Activated naive CD4-positive, alpha-beta T cell treated with anti-CD3 and anti-CD28 coated beads, Interleukin-2, amount 50 U/mL, for 24 hours (primary cell): Measurements from ENCODE around the gene PRDM2.
"Not testable (repeated sequence)": the region's sequence is repeated elsewhere in the genome, so short reads cannot be mapped to it uniquely, and the experiment has no call there.

Experiments
- H3K27ac Mint-ChIP-seq: one replicate; pipeline ENCODE4 v1.8.0; 2021; ENCODE audit warnings: mild to moderate bottlenecking, mixed read lengths
- H3K27me3 Mint-ChIP-seq: one replicate; pipeline ENCODE4 v1.8.0; 2021; ENCODE audit warnings: mixed read lengths
- H3K36me3 Mint-ChIP-seq: one replicate; pipeline ENCODE4 v1.8.0; 2021; ENCODE audit warnings: mixed read lengths
- H3K4me1 Mint-ChIP-seq: one replicate; pipeline ENCODE4 v1.8.0; 2021; ENCODE audit warnings: mixed read lengths
- H3K4me3 Mint-ChIP-seq: one replicate; pipeline ENCODE4 v1.8.0; 2021; ENCODE audit warnings: mild to moderate bottlenecking, mixed read lengths
- H3K9me3 Mint-ChIP-seq: one replicate; pipeline ENCODE4 v1.8.0; 2021; ENCODE audit warnings: mixed read lengths

The PRDM2 gene

GRCh38 chr1:13714851-13715250, 14.9 kb downstream of the PRDM2 start:
- peaks cover 15% of the 10 kb centered on the region for H3K36me3 Mint-ChIP-seq
- no peak overlapping the region for H3K4me3 Mint-ChIP-seq
- H3K27ac Mint-ChIP-seq: no peak overlapping the region
- H3K27me3 Mint-ChIP-seq: no peaks in the 10 kb centered on the region
- peaks cover 65% of the 10 kb centered on the region for H3K4me1 Mint-ChIP-seq
- no peaks in the 10 kb centered on the region for H3K9me3 Mint-ChIP-seq

GRCh38 chr1:13715616-13716287, 15.8 kb downstream of the PRDM2 start:
- Mint-ChIP-seq H3K4me1 (peaks cover 58% of the 10 kb centered on the region), H3K36me3 (peaks cover 15% of the 10 kb centered on the region)
- not testable (repeated sequence) for H3K9me3 Mint-ChIP-seq, H3K4me3 Mint-ChIP-seq, H3K27ac Mint-ChIP-seq, H3K27me3 Mint-ChIP-seq

DNA sequence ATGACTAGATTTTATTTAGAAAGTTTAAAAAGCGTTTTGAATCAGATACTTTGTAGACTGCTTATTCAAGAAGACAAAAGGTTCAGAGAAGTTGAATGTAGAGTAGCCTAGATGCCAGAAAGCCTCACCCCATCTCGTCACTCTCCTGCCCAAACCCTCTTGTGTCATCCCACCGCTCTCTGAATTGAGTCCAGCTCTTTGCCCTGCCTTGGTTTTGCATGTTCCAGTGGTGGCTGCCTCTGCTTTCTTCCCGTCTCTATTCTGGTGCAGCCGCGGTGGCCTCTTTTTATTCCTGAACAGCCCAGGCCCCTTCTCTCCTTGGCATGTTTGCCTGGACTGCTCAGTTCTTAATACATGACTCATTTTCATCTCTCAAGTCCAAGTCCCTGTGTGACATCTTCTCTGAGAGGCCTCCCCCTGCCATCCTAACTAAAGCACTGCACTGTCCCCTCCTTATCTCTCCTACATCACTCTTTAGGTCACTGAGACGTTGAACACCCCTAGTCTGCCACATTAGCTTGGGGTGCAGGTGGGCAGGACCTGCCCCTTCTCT, 22.9 kb downstream of the PRDM2 start:
- Mint-ChIP-seq H3K27ac (peak overlapping the region; percentile 80), H3K36me3 (peaks cover 8% of the 10 kb centered on the region), H3K9me3 (no peaks in the 10 kb centered on the region), H3K27me3 (no peaks in the 10 kb centered on the region), H3K4me3 (no peak overlapping the region), H3K4me1 (peaks cover 67% of the 10 kb centered on the region)

- H3K27me3 Mint-ChIP-seq: no peaks in the 10 kb centered on the region
- H3K4me3 Mint-ChIP-seq: no peak overlapping the region
- H3K36me3 Mint-ChIP-seq: peaks cover 5% of the 10 kb centered on the region
- H3K4me1 Mint-ChIP-seq: peaks cover 68% of the 10 kb centered on the region
- H3K27ac Mint-ChIP-seq: peak overlapping the region; percentile 61
- H3K9me3 Mint-ChIP-seq: no peaks in the 10 kb centered on the region
Observed at GRCh38 chr1:13723810-13724209, 23.8 kb downstream of the PRDM2 start.

GRCh38 chr1:13725714-13726175, 25.8 kb downstream of the PRDM2 start:
- peaks cover 79% of the 10 kb centered on the region for H3K4me1 Mint-ChIP-seq
- H3K27ac Mint-ChIP-seq: peak overlapping the region; percentile 25
- H3K4me3 Mint-ChIP-seq: no peak overlapping the region
- no peaks in the 10 kb centered on the region for H3K27me3 Mint-ChIP-seq
- no peaks in the 10 kb centered on the region for H3K9me3 Mint-ChIP-seq
- peaks cover 5% of the 10 kb centered on the region for H3K36me3 Mint-ChIP-seq

DNA sequence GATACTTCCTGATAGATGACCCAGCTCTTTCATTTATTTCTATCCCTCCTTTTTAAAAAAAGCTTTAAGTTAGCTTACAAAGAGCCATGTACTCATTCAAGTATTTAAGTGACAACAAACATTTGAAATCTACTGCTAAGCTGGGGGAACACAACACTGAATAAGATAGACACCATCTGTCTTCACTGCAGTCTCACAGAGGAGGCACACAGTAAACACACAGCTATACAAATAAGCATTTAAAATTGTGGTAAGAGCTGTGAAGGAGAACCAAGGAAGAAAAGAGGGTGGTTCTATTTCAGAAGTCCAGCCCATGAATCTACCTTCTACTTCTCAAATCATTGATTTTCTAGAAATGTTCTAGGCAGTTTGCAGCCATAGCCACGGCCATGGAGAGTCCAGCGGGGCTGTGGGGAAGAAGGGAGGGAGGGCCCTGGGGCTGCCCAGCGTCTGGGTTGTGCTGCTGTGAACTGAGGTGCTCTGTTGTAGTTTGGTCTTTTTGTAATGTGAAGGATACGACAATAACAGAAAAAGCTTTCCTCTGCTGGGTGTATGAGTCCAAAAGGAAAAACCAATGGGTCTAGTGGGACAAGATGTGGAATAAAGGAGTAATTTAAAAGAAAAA, 28.2 kb downstream of the PRDM2 start:
- no peaks in the 10 kb centered on the region for H3K9me3 Mint-ChIP-seq
- H3K4me1 Mint-ChIP-seq: peaks cover 95% of the 10 kb centered on the region
- peaks cover under 1% of the 10 kb centered on the region for H3K36me3 Mint-ChIP-seq
- peak overlapping the region; percentile 24 for H3K27ac Mint-ChIP-seq
- H3K4me3 Mint-ChIP-seq: no peak overlapping the region
- H3K27me3 Mint-ChIP-seq: no peaks in the 10 kb centered on the region

- Mint-ChIP-seq H3K4me1 (peaks cover 96% of the 10 kb centered on the region), H3K4me3 (peak overlapping the region; percentile 90), H3K27ac (peak overlapping the region; percentile 98), H3K9me3 (no peaks in the 10 kb centered on the region), H3K36me3 (peaks cover 4% of the 10 kb centered on the region), H3K27me3 (no peaks in the 10 kb centered on the region)
Observed at GRCh38 chr1:13730291-13730690, 30.3 kb downstream of the PRDM2 start.

- no peaks in the 10 kb centered on the region for H3K9me3 Mint-ChIP-seq
- peak overlapping the region; percentile 98 for H3K27ac Mint-ChIP-seq
- H3K36me3 Mint-ChIP-seq: peaks cover 6% of the 10 kb centered on the region
- peaks cover 96% of the 10 kb centered on the region for H3K4me1 Mint-ChIP-seq
- no peaks in the 10 kb centered on the region for H3K27me3 Mint-ChIP-seq
- peak overlapping the region; percentile 90 for H3K4me3 Mint-ChIP-seq
Observed at GRCh38 chr1:13730751-13731482, 30.9 kb downstream of the PRDM2 start.

DNA sequence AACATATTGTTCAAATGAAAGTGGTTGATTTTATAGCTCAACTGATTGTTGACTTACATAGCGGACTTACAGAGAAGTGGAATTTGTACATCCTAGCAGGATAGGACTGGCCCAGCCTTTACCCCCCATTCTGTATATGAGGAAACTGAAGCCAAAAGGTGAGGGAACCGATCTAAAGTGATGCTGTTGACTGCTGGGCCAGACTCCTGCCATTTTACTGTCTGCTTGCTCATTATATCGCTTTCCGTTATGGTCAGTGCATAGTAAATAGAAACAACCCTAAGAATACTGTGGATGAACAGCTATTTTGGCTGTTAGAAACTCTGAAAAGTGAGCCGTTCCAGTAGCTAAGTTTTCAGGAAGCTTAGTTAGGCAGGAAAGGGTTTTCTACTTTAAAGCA, 31.9 kb downstream of the PRDM2 start:
- Mint-ChIP-seq H3K36me3 (peaks cover 6% of the 10 kb centered on the region), H3K27me3 (no peaks in the 10 kb centered on the region), H3K4me3 (peak overlapping the region; percentile 90), H3K27ac (peak overlapping the region; percentile 98), H3K4me1 (peaks cover 88% of the 10 kb centered on the region), H3K9me3 (no peaks in the 10 kb centered on the region)

DNA sequence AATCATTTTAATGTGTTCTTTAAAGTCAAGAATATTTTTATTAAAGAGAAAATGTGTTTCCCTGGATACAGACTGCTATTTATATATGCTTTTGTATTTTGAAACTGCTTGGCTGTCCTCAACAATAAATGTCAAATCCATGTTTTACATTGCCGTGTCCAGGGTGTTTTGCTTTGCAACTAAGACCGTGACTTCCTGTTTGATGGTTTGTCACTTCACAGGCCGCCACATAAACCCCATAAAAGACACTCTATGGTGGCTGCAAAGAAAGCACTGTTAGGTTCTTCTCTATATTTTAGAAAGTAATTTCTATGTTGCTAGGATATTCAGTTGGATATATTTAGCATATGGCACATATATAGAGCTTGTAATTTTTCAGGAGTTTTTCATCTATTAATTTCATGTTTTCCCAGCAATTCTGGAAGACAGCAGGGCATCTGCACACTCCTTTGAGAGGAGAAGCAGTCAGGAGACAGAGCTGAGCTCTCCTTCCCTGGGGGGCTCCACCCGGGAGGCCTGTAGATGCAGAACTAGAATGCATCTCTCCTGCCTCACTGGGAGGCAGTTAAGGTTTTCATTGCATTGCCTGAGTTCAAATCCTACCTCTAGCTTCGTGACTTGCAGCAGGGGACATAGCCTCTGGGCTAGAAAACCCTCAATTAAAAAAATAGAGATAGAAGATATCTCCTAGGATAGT, 33.1 kb downstream of the PRDM2 start:
- Mint-ChIP-seq H3K9me3 (no peaks in the 10 kb centered on the region), H3K4me3 (peak overlapping the region; percentile 70), H3K36me3 (peaks cover 6% of the 10 kb centered on the region), H3K4me1 (peaks cover 90% of the 10 kb centered on the region), H3K27ac (peak overlapping the region; percentile 96), H3K27me3 (no peaks in the 10 kb centered on the region)

- Mint-ChIP-seq H3K4me3 (peak overlapping the region; percentile 70), H3K4me1 (peaks cover 90% of the 10 kb centered on the region), H3K36me3 (peaks cover 6% of the 10 kb centered on the region), H3K27me3 (no peaks in the 10 kb centered on the region), H3K9me3 (no peaks in the 10 kb centered on the region), H3K27ac (peak overlapping the region; percentile 96)
Observed at GRCh38 chr1:13733711-13734110, 33.7 kb downstream of the PRDM2 start.

GRCh38 chr1:13735168-13735930, 35.4 kb downstream of the PRDM2 start:
- Mint-ChIP-seq H3K4me3 (no peak overlapping the region), H3K27me3 (no peaks in the 10 kb centered on the region), H3K9me3 (no peaks in the 10 kb centered on the region), H3K36me3 (peaks cover 6% of the 10 kb centered on the region), H3K4me1 (peaks cover 80% of the 10 kb centered on the region), H3K27ac (peak overlapping the region; percentile 92)

DNA sequence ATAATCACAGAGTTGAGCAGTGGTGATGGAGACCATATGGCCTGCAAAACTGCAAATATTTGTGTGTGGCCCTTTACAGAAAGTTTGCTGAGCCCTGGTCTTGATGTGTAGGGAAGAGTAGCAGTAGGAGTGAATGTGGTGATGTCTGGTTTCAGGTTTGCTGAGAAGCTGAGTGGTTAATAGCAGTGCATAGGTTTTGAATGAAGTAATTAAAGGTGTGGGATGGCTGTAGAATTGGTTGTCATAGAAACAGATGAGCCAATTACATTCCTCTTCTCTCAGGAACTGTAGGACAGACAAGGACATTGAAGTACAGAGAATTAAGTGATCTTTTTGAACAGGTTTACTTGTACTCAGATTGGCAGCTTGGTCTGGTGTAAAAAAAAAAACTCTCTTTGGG, 37.4 kb downstream of the PRDM2 start:
- Mint-ChIP-seq H3K4me1 (peaks cover 69% of the 10 kb centered on the region), H3K36me3 (peaks cover 7% of the 10 kb centered on the region), H3K4me3 (no peak overlapping the region)

DNA sequence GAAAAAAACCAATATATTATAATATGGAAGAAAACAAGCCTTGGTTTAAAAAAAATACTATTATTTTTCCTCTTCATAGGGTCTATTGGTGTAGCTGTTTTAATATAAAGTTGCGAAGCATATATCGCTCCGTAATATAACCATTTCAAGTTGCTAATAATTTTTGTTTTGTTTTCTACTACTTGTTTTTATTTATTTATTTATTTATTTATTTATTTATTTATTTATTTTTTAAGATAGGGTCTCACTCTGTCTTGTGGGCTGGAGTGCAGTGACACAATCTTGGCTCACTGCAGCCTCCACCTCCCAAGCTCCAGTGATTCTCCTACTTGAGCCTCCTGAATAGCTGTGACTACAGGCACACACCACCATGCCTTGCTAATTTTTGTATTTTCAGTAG, 46.4 kb downstream of the PRDM2 start:
- Mint-ChIP-seq H3K4me1 (peaks cover 40% of the 10 kb centered on the region), H3K27me3 (no peaks in the 10 kb centered on the region), H3K9me3 (no peaks in the 10 kb centered on the region), H3K4me3 (no peak overlapping the region), H3K27ac (no peak overlapping the region), H3K36me3 (peaks cover 26% of the 10 kb centered on the region)

More for the DNA sequence above, 37.4 kb downstream of the PRDM2 start:
- Mint-ChIP-seq H3K9me3 (no peaks in the 10 kb centered on the region), H3K27ac (peak overlapping the region; percentile 8), H3K27me3 (no peaks in the 10 kb centered on the region)
